CD4-positive, alpha-beta memory T cell (primary cell): ENCODE results near the gene RSPH1. TPM values are rescaled to one million over a fixed set of nuclear protein-coding genes. Genes with fewer than 3 reads are reported as not detected.

Experiments
- CTCF ChIA-PET: fragments of 350-600 bp; sonication (Branson Sonifier 250); formaldehyde crosslinking; loops from one replicate; lab custom pipeline; 2021; ENCODE audit warnings: inconsistent platforms; ENCODE audit not compliant: partially characterized antibody; lab: Charles Lee
- POLR2A ChIA-PET: fragments of 350-600 bp; sonication (Branson Sonifier 250); formaldehyde crosslinking; loops from one replicate; lab custom pipeline; 2021; ENCODE audit not compliant: partially characterized antibody; lab: Charles Lee
- DNase-seq, 5 donors: peaks; one replicate each; pipeline versions ENCODE4 v3.0.0 to v3.0.0-alpha.2; 2020 to 2022; ENCODE audit warnings: mixed read lengths in 1 of 5
- H3K27ac ChIP-seq: one replicate; pipeline ENCODE4 v1.7.0; 2013; ENCODE audit warnings: low read depth, low read length
- H3K27me3 ChIP-seq: 2 replicates; pipeline ENCODE4 v1.7.0; 2013; ENCODE audit warnings: mild to moderate bottlenecking, low read length, moderate library complexity; ENCODE audit not compliant: insufficient read depth
- H3K36me3 ChIP-seq: 2 replicates; pipeline ENCODE4 v1.7.0; 2013; ENCODE audit warnings: mild to moderate bottlenecking, low read length, moderate library complexity; ENCODE audit not compliant: insufficient read depth
- H3K4me1 ChIP-seq: 2 replicates; pipeline ENCODE4 v1.7.0; 2013; ENCODE audit warnings: mild to moderate bottlenecking, low read length, moderate library complexity; ENCODE audit not compliant: insufficient read depth
- H3K4me3 ChIP-seq, 2 donors: one replicate each; pipeline ENCODE4 v1.7.0; 2013; ENCODE audit warnings: low read length in 2 of 2, mild to moderate bottlenecking in 1 of 2
- H3K9me3 ChIP-seq, 2 donors: one replicate each; pipeline ENCODE4 v1.7.0; 2013; ENCODE audit warnings: low read length in 2 of 2, control low read depth in 1 of 2; ENCODE audit not compliant: control insufficient read depth in 1 of 2
- H3K27ac Mint-ChIP-seq, 7 donors: one replicate each; pipeline ENCODE4 v1.8.0; 2020 to 2021; ENCODE audit warnings: mixed read lengths in 7 of 7, mild to moderate bottlenecking in 6 of 7, inconsistent platforms in 3 of 7, moderate library complexity in 3 of 7
- H3K27me3 Mint-ChIP-seq, 2 donors: one replicate each; pipeline ENCODE4 v1.8.0; 2020 to 2021; ENCODE audit warnings: mixed read lengths in 2 of 2
- H3K36me3 Mint-ChIP-seq, 2 donors: one replicate each; pipeline ENCODE4 v1.8.0; 2020 to 2021; ENCODE audit warnings: mixed read lengths in 2 of 2, inconsistent platforms in 1 of 2, mild to moderate bottlenecking in 1 of 2
- H3K4me1 Mint-ChIP-seq, 4 donors: one replicate each; pipeline ENCODE4 v1.8.0; 2020 to 2021; ENCODE audit warnings: mixed read lengths in 4 of 4, mild to moderate bottlenecking in 1 of 4
- H3K4me3 Mint-ChIP-seq, 8 donors: one replicate each; pipeline ENCODE4 v1.8.0; 2020 to 2021; ENCODE audit warnings: mixed read lengths in 8 of 8, mild to moderate bottlenecking in 7 of 8, moderate library complexity in 6 of 8, inconsistent platforms in 3 of 8
- H3K9me3 Mint-ChIP-seq, 8 donors: one replicate each; pipeline ENCODE4 v1.8.0; 2020 to 2021; ENCODE audit warnings: mixed read lengths in 8 of 8, mild to moderate bottlenecking in 5 of 8, inconsistent platforms in 3 of 8, moderate library complexity in 1 of 8
- intact Hi-C: fragments of 100-400 bp; cut with micrococcal nuclease; formaldehyde crosslinking; loops from one replicate; pipeline ENCODE4 v1.15.1; 2023
- polyA plus RNA-seq, 2 donors: library from polyadenylated mRNA; unstranded; fragments of 300-500 nt; fragmentation: Illumina TruSeq; gene quantifications; one replicate each; pipeline ENCODE4 v1.2.3, GENCODE V29; 2021
- total RNA-seq, 2 experiments: library from RNA; stranded (reverse); gene quantifications; one replicate each; pipeline ENCODE4 v1.2.3, GENCODE V29; 2021

RSPH1 gene
- total and polyA plus RNA-seq, 4 experiments from 2014 or later = not detected

GRCh38 chr21:42495765-42496119 lies 282 bp downstream of the RSPH1 start:
- H3K27ac ChIP-seq = peak overlapping the region; percentile 79

GRCh38 chr21:42495027-42495426 lies 997 bp downstream of the RSPH1 start:
- peaks cover 8 to 20% (median 15%) of the 10 kb centered on the region in 4 donors for H3K4me1 Mint-ChIP-seq
- peaks cover 15% of the 10 kb centered on the region for H3K4me1 ChIP-seq
- no peak overlapping the region for H3K4me3 ChIP-seq
- DNase-seq = no peak
- H3K27ac ChIP-seq = no peak overlapping the region
- H3K27me3 ChIP-seq = no peaks in the 10 kb centered on the region
- ChIA-PET POLR2A (interaction anchor here (0.9 to 1.8 kb wide), 3 partner anchors 19 to 398 kb away, joined by 3 to 6 read pairs (median 3); partner anchors contain the start of genes NDUFV3 and SLC37A1), CTCF (no interaction called here)
- H3K36me3 ChIP-seq = no peaks in the 10 kb centered on the region
- peak overlapping the region in 3 of 7 donors; percentile 12 to 82 (median 18) for H3K27ac Mint-ChIP-seq
- no peaks in the 10 kb centered on the region for H3K9me3 ChIP-seq
- no peaks in the 10 kb centered on the region for H3K36me3 Mint-ChIP-seq
- H3K27me3 Mint-ChIP-seq = peaks cover 2 to 7% of the 10 kb centered on the region in 2 donors
- peak overlapping the region in 3 of 8 donors; percentile 90 to 93 (median 93) for H3K4me3 Mint-ChIP-seq
- H3K9me3 Mint-ChIP-seq = no peaks in the 10 kb centered on the region
- intact Hi-C loops = loop anchor here (5.0 to 10.0 kb wide), 2 partner anchors 33 to 400 kb away; partner anchors contain the start of gene NDUFV3

More at GRCh38 chr21:42495765-42496119, 282 bp downstream of the RSPH1 start:
- no peaks in the 10 kb centered on the region for H3K9me3 ChIP-seq
- H3K9me3 Mint-ChIP-seq = no peaks in the 10 kb centered on the region
- H3K36me3 ChIP-seq = no peaks in the 10 kb centered on the region
- H3K27me3 ChIP-seq = no peaks in the 10 kb centered on the region
- H3K4me1 Mint-ChIP-seq = peaks cover 8 to 20% (median 15%) of the 10 kb centered on the region in 4 donors
- H3K4me1 ChIP-seq = peaks cover 15% of the 10 kb centered on the region
- peaks cover 2 to 8% of the 10 kb centered on the region in 2 donors for H3K27me3 Mint-ChIP-seq
- ChIA-PET POLR2A (interaction anchor here (0.9 to 1.8 kb wide), 3 partner anchors 18 to 158 kb away, joined by 3 to 6 read pairs (median 4); partner anchors contain the start of gene SLC37A1), CTCF (no interaction called here)
- peak overlapping the region; percentile 86 to 96 (median 92) for H3K4me3 Mint-ChIP-seq
- no peak for DNase-seq
- peak overlapping the region; percentile 82 to 97 (median 94) for H3K27ac Mint-ChIP-seq
- intact Hi-C loops = loop anchor here (1.0 to 10.0 kb wide), 6 partner anchors 18 to 485 kb away; partner anchors contain the start of genes NDUFV3, PKNOX1, SLC37A1 and ZBTB21
- H3K36me3 Mint-ChIP-seq = no peaks in the 10 kb centered on the region
- peak overlapping the region; percentile 44 to 60 for H3K4me3 ChIP-seq

- Mint-ChIP-seq H3K4me1 (peaks cover 8 to 20% (median 15%) of the 10 kb centered on the region in 4 donors), H3K27ac (peak overlapping the region in 2 of 7 donors; percentile 12 to 37), H3K27me3 (peaks cover 5 to 6% of the 10 kb centered on the region in 2 donors), H3K36me3 (no peaks in the 10 kb centered on the region), H3K9me3 (peaks cover 0 to 3% (median 0%) of the 10 kb centered on the region in 8 donors), H3K4me3 (no peak overlapping the region)
- Histone ChIP-seq H3K4me3 (no peak overlapping the region), H3K4me1 (peaks cover 15% of the 10 kb centered on the region), H3K27ac (no peak overlapping the region), H3K9me3 (no peaks in the 10 kb centered on the region), H3K36me3 (no peaks in the 10 kb centered on the region), H3K27me3 (no peaks in the 10 kb centered on the region)
- ChIA-PET POLR2A (no interaction called here), CTCF (no interaction called here)
- no peak for DNase-seq
- intact Hi-C loops = loop anchor here (10.0 kb wide), 1 partner anchor 401 kb away; the partner anchor contains the start of gene NDUFV3
Observed at GRCh38 chr21:42493109-42494060, 2.6 kb downstream of the RSPH1 start.

GRCh38 chr21:42492201-42492600 lies 3.8 kb downstream of the RSPH1 start:
- POLR2A ChIA-PET = no interaction called here
- Histone ChIP-seq H3K27me3 (no peaks in the 10 kb centered on the region), H3K9me3 (no peaks in the 10 kb centered on the region), H3K36me3 (no peaks in the 10 kb centered on the region), H3K4me1 (peaks cover 14% of the 10 kb centered on the region), H3K4me3 (no peak overlapping the region), H3K27ac (no peak overlapping the region)
- Mint-ChIP-seq H3K4me1 (peaks cover 8 to 18% (median 15%) of the 10 kb centered on the region in 4 donors), H3K4me3 (no peak overlapping the region), H3K9me3 (peaks cover 0 to 3% (median 0%) of the 10 kb centered on the region in 8 donors), H3K27ac (no peak overlapping the region), H3K36me3 (no peaks in the 10 kb centered on the region), H3K27me3 (peaks cover 5 to 13% of the 10 kb centered on the region in 2 donors)
- intact Hi-C loops = loop anchor here (10.0 kb wide), 1 partner anchor 403 kb away; the partner anchor contains the start of gene NDUFV3
- no peak for DNase-seq
- CTCF ChIA-PET = no interaction called here

GRCh38 chr21:42491328-42491727 lies 4.7 kb downstream of the RSPH1 start:
- no peak overlapping the region for H3K4me3 Mint-ChIP-seq
- no peak for DNase-seq
- no peaks in the 10 kb centered on the region for H3K36me3 ChIP-seq
- H3K9me3 ChIP-seq = no peaks in the 10 kb centered on the region
- no peak overlapping the region for H3K27ac Mint-ChIP-seq
- peaks cover 12 to 18% of the 10 kb centered on the region in 2 donors for H3K27me3 Mint-ChIP-seq
- H3K9me3 Mint-ChIP-seq = peaks cover 0 to 3% (median 0%) of the 10 kb centered on the region in 8 donors
- peaks cover 7% of the 10 kb centered on the region for H3K4me1 ChIP-seq
- CTCF ChIA-PET = no interaction called here
- intact Hi-C loops = loop anchor here (10.0 kb wide), 1 partner anchor 403 kb away; the partner anchor contains the start of gene NDUFV3
- no peaks in the 10 kb centered on the region for H3K36me3 Mint-ChIP-seq
- H3K27me3 ChIP-seq = no peaks in the 10 kb centered on the region
- H3K4me1 Mint-ChIP-seq = peaks cover 4 to 10% (median 9%) of the 10 kb centered on the region in 4 donors
- POLR2A ChIA-PET = interaction anchor here (1.4 kb wide), 1 partner anchor 66 kb away, joined by 4 read pairs; no protein-coding TSS in a partner anchor
- H3K4me3 ChIP-seq = no peak overlapping the region
- no peak overlapping the region for H3K27ac ChIP-seq

- intact Hi-C loops = loop anchor here (10.0 kb wide), 1 partner anchor 404 kb away; the partner anchor contains the start of gene NDUFV3
- ChIA-PET CTCF (no interaction called here), POLR2A (interaction anchor here (1.4 kb wide), 1 partner anchor 65 kb away, joined by 4 read pairs; no protein-coding TSS in a partner anchor)
- Mint-ChIP-seq H3K4me3 (no peak overlapping the region), H3K27me3 (peaks cover 16% of the 10 kb centered on the region in 2 donors), H3K4me1 (peaks cover 2 to 5% (median 4%) of the 10 kb centered on the region in 4 donors), H3K9me3 (peaks cover 0 to 3% (median 0%) of the 10 kb centered on the region in 8 donors), H3K36me3 (no peaks in the 10 kb centered on the region), H3K27ac (no peak overlapping the region)
- no peak overlapping the region for H3K27ac ChIP-seq
- DNase-seq = no peak
- no peaks in the 10 kb centered on the region for H3K27me3 ChIP-seq
- H3K4me3 ChIP-seq = no peak overlapping the region
- no peaks in the 10 kb centered on the region for H3K9me3 ChIP-seq
- no peaks in the 10 kb centered on the region for H3K36me3 ChIP-seq
- H3K4me1 ChIP-seq = peaks cover 6% of the 10 kb centered on the region
Observed at GRCh38 chr21:42490720-42491119, 5.3 kb downstream of the RSPH1 start.
